GM12864 (cell line): ENCODE measurements around the gene EML5.

Experiments used
- DNase-seq: peaks from one replicate; pipeline ENCODE4 v3.0.0-alpha.2; 2011; ENCODE audit warnings: low read depth
- H3K4me3 ChIP-seq: 2 replicates; pipeline ENCODE4 v1.5.1; 2011; ENCODE audit warnings: mild to moderate bottlenecking, low read depth, low read length, control low read depth
- CTCF ChIP-seq: IDR thresholded peaks from 2 replicates; pipeline ENCODE4 v1.5.1; 2011; ENCODE audit warnings: low read depth, mild to moderate bottlenecking, moderate library complexity, low read length, control low read depth, inconsistent platforms; ENCODE audit errors: missing control alignments

EML5 gene

DNA sequence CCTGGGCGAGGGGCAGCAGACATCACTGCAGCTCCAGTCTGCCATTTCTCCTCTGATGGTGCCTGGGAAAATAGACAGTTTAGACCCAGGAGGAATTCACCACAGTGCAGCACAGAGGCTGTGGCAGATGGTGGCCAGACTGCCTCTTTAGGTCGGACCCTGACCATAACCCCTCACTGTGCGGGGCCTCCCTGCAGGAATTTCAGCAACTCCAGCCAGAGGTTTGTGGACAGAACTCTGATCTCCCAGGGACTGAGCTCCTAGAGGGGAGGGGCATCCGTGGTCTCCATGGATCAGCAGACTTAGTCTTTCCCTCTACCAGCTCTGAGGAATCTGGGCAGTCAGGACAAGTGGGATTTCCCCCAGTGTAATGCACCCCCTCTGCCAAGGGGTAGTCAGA lies 123.4 kb downstream of the EML5 start:
- TF ChIP-seq CTCF: no peak
- DNase-seq: no peak
- no peak overlapping the region for H3K4me3 ChIP-seq

- no peak for DNase-seq
- no peak for TF ChIP-seq CTCF
These were observed 124.2 kb downstream of the EML5 start for GRCh38 chr14:88668448-88669116.

DNA sequence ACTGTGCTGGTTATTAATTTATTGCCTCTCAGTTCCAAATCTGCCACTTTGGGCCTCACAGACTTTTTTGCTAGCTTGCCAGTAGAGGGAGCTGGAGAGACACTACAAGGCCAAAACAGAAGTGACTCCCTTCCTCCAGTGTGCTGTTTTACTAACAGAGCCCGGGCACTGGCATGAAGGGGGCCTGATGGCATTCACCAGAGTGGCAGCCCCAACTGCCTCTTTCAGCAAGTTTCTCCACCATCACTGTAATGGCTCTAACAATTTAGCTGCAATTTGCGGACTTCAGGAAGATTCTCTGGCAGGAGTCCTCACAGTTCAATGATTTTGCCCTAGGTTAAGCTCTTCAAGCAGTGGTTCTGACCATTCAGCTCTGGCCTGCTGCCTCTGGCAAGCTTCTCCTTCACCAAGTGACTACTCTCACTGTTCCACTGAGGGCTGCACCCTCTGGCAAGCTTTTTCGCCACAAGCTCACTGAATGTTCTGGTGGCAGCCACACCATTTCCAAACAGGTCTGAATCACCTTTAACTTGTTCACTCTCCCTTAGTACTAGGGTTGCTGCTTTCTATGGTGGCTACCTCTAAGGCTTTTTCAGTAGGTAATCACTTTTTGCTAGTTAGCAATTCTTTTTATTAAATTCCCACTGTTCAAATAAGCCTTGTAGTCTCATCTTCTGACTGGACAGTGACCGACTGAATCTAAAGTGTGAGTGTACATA lies 125.0 kb downstream of the EML5 start:
- peak; percentile 75 for DNase-seq
- TF ChIP-seq CTCF: peak; percentile 94
- no peak overlapping the region for H3K4me3 ChIP-seq

More at GRCh38 chr14:88668448-88669116, 124.2 kb downstream of the EML5 start:
- no peak overlapping the region for H3K4me3 ChIP-seq

DNA sequence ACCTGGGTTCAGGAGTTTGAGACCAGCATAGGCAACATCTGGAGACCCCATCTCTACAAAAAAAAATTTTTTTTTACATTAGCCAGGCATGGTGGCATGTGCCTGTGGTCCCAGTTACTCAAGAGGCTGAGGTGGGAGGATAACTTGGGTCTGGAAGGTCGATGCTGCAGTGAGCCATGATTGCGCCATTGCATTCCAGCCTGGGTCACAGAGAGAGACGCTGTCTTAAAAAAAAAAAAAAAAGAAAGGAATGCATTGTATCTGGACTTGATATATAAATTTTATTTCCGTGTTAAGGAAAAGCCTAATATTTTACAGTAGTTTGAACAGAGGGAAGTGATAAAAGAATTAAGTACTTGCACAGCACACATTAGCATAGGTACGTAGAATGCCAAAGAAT lies 132.7 kb downstream of the EML5 start:
- no peak for TF ChIP-seq CTCF
- no peak for DNase-seq
- no peak overlapping the region for H3K4me3 ChIP-seq

GRCh38 chr14:88639221-88639620 lies 153.5 kb downstream of the EML5 start:
- no peak for TF ChIP-seq CTCF

DNA sequence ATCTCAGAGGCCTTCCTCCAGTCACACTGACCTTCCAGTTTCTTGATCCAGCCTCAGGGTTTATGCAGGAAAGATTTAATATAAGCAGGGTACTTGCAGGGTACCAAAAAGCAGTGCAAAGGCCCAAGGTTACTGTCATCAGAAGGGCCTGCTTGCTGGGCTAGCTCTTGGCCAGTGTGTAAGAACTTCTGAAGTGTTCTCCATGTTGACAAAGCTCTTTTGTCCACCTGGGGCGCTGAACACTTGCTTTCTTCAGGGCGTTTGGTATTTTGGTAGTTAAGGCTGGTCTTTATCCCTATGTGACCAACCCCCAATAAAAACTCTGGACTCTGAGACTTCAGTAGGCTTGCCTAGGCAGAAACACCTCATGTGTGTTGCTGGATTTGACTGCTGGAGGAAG lies 160.2 kb downstream of the EML5 start:
- no peak overlapping the region for H3K4me3 ChIP-seq
- no peak for DNase-seq
- no peak for TF ChIP-seq CTCF

More at GRCh38 chr14:88639221-88639620, 153.5 kb downstream of the EML5 start:
- no peak for DNase-seq
- H3K4me3 ChIP-seq: no peak overlapping the region
